GM20431 (cell line): Measurements from ENCODE around the gene MRGPRF.

ENCODE experiments used
- in situ Hi-C: fragments of 300-500 bp; cut with MseI, MboI; formaldehyde crosslinking; loops from one replicate; pipeline ENCODE4 v1.15.0; 2020; ENCODE audit warnings: low sequenced_read_pairs; ENCODE audit not compliant: unreplicated experiment

MRGPRF gene

DNA sequence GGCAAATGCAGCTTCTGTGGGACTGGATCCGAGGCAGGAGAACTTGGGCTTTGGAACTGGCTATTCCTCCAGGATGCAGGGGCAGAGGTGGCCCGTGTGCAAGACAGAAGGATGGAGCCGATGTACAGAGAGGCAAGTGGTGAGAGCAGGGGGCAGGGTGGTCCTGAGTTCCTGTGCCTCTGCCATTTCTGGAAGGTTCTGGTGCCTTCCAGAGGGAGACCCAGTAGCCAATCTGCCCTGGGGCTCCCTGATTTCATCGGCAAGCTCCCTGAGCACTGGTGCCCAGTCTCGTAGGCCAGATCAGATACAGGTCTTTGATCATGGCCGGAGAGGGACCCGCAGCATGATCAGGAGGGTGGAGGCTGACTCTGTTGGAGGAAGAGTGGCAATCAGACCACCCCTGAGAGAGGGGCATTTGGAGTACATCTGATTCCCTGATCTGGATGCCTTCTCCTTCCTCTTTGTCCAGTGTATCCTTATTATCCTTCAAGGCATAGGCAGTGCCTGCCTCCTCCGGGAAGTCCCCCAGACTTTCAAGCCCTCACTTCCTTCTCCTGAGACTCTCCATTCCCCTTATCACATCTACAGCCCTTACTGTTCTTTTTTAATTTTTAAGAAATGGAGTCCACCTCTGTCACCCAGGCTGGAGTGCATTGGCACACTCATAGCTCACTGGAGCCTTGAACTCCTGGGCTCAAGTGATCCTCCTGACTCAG is 42.0 kb downstream of the MRGPRF start:
- in situ Hi-C loops, result no loop called here

DNA sequence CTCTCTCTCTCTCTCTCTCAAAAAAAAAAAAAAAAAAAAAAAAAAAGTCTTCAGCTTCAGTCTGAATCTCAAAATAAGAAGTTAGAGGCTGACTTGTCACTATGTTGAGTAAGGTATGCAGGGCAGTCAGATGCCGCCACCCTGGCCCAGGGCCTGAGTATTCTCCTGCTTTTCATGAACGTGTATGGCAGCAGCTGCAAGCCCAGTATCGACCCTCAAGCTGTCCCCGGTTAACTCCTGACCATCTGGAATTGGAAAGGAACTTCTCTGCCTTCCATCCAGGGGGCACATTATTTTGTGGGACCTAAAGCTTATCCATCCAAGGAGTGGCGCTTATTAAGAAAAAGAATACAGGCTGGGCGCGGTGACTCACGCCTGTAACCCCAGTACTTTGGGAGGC is 43.7 kb downstream of the MRGPRF start:
- in situ Hi-C loops, result no loop called here

- in situ Hi-C loops, result no loop called here
These were observed 44.5 kb downstream of the MRGPRF start for GRCh38 chr11:68968306-68969250.

GRCh38 chr11:68966894-68967780 is 45.9 kb downstream of the MRGPRF start:
- in situ Hi-C loops, result no loop called here

- in situ Hi-C loops, result no loop called here
These were observed 46.9 kb downstream of the MRGPRF start for GRCh38 chr11:68965901-68966853.

- in situ Hi-C loops, result no loop called here
These were observed 49.3 kb downstream of the MRGPRF start for GRCh38 chr11:68963779-68964178.

DNA sequence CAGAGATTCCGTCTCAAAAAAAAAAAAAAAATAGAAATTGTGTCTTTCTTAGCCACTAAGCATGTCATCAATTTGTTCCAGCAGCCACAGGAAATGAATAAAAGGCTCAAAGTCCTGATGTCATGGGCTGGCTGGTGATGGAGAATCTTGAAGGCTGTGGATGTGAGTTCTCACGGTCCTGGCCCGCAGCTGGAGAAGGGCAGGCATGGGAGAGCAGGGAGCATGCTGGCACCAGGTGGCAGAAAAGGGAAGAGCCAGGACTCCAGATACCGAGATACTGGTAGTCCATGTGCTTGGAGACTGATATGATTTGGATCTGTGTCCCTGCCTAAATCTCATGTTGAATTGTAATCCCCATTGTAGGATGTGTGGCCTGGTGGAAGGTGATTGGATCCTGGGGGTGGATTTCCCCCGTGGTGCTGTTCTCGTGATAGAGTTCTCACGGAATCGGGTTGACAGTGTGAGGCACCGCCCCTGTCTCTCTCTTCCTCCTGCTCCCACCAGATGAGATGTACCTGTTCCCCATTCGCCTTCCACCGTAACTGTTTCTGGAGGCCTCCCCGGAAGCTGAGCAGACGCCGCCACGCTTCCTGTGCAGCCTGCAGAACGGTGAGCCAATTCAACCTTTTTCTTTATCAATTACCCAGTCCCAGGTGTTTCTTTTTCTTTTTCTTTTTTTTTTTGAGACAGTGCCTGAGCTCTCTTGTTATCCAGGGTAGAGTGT is 50.4 kb downstream of the MRGPRF start:
- in situ Hi-C loops, result no loop called here

- in situ Hi-C loops, result no loop called here
These were observed 51.8 kb downstream of the MRGPRF start for GRCh38 chr11:68961245-68961644.

GRCh38 chr11:68960294-68961071 is 52.6 kb downstream of the MRGPRF start:
- in situ Hi-C loops, result no loop called here

GRCh38 chr11:68959465-68960293 is 53.4 kb downstream of the MRGPRF start:
- in situ Hi-C loops, result no loop called here

- in situ Hi-C loops, result no loop called here
These were observed 54.8 kb downstream of the MRGPRF start for GRCh38 chr11:68958211-68958610.

DNA sequence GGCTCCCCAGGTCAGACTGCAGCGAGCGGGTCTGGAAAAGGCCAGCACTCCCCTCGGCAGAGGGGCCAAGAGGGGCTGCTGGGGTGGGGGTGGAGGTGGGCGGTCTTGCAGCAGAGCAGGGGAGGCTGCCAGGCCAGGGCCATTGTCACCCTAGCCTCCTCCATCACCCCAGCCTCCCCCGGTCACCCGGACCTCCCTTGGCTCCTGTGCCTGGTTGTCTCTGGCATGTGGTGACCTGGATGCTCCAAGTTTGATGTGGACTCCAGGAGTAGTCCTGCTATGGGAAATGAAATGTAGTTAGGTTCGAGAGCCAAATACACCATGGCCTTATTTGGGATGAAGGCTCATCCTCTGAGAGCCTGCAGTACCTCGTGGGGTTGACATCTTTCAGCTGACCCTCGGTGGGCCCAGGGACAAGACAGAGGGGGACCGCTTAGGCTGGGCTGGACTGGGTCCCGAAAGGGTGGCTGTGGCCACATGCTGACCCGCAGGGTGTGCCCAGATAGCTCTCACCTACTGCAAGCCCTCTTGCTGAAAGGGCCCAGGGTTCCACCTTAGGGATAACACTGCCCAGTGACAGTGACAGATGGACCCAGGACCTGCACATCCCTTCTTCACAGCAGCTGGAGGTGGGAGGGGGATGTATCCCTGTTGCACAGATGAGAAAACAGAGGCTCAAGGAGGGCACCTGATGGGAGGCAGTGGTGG is 56.3 kb downstream of the MRGPRF start:
- in situ Hi-C loops, result no loop called here

DNA sequence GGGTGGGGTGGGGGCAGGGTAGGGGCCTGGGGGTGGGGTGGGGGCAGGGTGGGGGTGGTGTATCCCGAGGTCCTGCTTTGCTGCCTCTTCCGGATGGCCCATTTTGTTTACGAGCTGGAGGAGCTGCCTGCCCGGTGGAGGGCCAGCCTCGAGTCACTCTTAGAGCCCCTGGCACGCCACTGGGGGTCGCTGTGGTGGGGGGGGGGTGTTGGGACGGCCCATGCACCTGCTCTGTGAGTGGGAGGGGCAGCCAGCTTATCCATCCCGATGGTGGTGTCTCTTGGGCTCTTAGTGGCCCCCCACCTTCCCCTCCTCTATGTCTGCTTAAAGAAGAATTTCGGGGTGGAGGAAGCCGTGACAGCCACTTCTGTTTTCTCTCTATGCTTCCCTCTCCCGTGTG is 56.9 kb downstream of the MRGPRF start:
- in situ Hi-C loops, result no loop called here

DNA sequence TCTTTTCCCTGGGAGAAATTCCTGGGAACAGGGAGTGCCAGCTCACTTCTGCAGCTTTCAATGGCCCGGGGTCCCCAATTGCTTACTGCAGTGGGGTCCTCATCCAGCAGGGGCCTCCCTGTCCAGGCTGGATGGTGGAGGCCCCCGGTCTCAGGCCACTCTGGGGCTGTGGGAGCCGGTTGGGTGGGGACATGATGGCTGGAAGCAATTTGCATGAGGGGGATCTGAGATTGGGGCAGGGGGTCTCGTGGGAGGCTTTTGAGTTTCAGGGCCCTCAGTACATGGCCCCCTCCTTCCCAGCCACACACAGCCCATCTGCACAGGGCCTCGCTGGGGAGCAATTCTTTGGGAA is 57.5 kb downstream of the MRGPRF start:
- in situ Hi-C loops, result no loop called here

GRCh38 chr11:68954836-68955606 is 58.0 kb downstream of the MRGPRF start:
- in situ Hi-C loops, result no loop called here
